HG03108 (cell line): ENCODE results near the gene GIPC2.
"Not testable (repeated sequence)": the region's sequence is repeated elsewhere in the genome, so short reads cannot be mapped to it uniquely, and the experiment has no call there.

Experiments
- ATAC-seq: cut with Tn5 transposase; IDR thresholded peaks from one replicate; pipeline ENCODE4 v1.9.1; 2021; ENCODE audit warnings: moderate library complexity; ENCODE audit not compliant: unreplicated experiment

The GIPC2 gene

DNA sequence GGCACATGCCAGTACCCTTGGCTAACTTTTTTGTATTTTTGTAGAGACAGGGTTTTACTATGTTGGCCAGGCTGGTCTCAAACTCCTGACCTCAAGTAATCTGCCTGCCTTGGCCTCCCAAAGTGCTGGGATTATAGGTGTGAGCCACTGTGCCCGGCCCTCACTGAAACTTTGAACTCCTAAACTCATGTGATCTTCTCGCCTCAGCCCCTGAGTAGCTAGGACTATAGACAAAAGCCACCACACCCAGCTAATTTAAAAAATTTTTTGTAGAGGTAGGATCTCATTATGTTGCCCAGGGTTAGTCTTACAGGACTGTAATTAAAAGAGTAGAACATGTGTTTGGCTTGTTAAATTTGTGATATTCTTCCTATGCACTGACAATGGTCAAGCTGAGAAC, 19.1 kb downstream of the GIPC2 start:
- not testable (repeated sequence) for ATAC-seq

DNA sequence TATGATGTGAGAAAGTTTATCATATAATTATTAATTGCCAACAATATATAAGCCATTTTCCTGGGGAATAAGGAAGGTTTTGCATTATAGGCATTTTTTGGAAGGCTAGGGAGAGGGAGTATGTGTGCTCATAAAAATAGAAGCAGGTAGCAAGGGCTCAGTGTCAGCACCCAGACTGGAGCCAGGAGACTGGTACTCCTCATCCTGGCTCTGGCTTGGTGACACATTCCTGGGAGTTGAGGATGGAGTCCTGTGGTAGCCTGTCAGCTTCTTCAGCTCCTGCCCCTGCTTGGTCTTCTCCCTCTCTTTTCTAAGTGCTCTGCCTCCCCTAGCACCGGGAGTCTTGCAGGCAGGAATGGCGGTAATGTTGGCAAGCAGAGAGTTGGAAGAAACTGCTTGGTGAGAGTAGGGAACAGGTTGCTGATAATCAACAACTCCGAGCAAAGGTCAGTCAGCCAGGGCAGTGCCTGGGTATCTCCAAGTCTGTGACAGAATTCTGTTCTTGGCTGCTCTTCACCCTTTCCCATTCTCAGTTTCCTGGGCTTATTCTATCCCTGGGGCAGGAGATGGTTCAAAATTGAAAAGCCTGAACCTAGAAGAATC, 23.0 kb downstream of the GIPC2 start:
- ATAC-seq: no peak

DNA sequence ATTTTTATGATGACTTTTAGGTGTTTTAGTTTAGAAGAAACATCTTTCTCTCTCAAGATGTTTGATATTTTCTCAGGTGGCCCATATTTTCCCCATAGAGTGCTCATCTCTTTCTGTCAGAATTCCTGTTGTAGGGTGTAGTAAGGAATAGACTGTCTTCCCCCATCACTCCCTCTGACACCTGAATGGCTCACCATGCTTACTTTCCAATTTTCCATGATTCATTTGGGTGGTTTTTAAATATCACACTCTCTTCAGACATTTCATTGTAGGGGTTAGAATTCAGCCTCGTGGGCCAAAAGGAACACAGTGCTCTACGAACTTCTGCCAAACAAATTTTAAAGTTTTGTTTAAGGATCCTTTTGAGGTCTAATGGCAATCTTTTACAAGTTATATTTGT, 24.0 kb downstream of the GIPC2 start:
- ATAC-seq: no peak

DNA sequence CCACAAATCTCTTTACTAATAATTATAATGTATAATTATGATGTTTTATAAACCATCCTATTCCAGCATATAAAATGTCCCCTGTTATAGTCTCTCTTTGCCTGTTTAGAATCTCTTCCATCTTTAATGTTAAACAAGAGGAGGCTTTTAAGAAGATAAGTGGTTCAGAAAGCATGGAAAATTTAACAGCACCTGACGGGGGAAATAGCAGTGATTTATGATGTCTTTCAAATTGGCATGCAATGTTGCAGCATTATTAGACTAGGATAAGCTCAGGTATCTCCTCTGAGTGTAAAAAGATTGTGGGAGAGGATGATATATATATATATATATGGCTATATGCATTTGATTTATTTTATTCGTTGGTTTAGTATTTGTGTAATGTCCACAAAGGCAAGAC, 24.4 kb downstream of the GIPC2 start:
- no peak for ATAC-seq

DNA sequence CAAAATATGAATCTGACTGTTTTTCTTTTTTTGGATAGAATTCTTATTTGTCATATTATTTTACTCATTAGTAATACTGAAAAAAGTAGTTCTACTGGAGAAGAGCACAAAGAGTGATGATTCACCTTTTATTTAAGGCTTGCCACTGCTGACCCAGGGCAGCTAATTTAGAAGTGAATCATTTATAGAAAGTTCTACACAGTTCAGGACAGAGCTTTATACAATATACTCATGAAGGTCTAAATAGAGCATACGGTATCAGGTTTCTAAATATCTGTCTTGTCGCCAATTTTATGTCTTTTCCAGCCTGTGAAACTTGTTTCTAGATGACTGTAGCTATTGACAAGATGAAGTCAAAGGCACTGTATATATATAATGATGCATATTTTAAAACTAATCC, 25.0 kb downstream of the GIPC2 start:
- no peak for ATAC-seq

DNA sequence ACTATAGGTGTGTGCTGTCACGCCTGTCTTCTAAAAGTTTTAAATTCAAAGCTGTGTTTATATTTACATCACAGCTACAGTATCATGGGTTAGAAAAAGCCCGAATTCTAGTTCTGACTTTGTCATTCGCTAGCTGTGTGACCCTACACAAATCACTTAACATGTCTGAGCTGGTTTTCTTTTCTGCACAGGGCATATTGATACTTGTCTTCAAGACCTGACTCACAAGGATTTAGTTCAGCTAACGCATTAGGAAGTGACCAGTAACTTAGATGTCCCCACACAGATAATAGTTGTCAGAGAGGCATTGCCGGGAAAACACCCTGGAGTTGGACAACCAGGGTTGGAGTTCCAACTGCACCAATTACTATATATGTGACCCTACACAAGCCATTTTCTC, 25.9 kb downstream of the GIPC2 start:
- no peak for ATAC-seq

DNA sequence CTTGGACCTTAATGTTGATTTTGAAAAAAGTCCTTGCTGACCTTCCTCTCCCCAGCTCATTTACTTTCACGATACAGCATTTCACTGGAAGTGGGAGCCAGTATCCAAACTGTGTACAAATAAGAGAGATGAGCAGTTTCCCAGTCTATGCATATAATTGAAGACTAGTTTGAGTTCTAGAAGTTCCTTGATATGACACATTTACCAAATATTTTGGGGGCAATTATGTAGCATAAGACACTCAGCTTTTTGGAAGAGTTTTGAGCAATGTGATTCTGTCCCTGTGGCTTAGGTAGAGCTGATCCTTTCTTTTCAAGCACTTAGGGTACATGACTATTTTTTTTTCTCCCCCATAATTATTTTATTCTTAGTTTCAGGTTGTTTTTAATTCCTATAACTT, 26.4 kb downstream of the GIPC2 start:
- ATAC-seq: no peak

DNA sequence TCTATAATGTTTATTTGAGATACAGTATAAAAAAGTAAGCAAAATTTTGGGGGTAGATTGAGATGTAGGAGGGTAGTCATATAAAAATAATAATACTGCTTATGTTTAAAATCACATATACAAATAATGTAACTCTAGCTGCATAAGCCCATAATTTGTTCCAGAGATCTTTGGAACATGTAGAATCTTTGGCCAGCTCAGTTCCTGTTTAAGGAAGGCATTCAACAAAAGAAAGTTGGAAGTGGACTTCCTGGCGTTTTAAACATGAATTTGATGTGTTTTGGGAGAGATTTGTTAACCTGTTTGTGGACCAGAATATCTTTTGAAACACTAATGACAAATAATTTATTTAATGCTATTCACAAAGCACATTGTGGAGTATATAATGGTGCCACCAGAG, 27.7 kb downstream of the GIPC2 start:
- no peak for ATAC-seq

DNA sequence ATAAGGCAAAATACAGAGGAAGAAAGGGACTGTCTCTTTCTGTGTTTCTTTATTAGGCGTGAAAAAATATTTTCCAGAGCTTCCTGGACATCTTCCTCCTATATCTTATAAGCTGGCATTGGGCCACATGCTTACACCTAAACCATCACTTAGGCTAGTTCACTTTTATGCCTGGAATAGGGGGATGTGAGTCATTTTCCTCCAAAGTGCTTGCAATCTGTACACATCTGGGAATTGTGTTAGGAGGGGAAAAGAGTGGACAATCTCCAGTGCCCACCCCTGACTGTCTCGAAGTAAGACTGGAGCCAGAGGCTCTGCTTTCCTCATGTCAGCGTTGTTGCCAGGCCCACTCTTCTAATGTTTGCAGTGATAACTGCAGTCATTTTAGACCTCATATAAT, 29.9 kb downstream of the GIPC2 start:
- no peak for ATAC-seq

DNA sequence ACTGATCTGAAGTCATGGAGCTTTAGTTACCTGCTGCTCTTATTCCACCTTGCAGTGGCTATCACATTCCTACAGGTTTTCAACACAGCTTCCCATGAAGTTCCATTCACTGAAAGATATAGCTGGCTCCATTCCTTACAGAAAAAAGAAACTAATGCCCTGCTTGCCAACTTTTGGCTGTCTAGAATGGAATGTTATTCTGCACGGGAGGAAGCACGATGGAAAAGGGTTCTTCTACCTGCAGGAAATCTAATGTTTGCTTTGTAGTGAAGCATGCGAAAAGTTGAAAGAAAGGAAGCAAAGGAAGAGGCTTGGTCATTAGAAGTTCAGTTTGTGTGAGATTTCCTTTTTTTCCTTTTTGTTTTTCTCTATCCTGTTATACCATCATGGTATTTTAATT, 32.6 kb downstream of the GIPC2 start:
- no peak for ATAC-seq

DNA sequence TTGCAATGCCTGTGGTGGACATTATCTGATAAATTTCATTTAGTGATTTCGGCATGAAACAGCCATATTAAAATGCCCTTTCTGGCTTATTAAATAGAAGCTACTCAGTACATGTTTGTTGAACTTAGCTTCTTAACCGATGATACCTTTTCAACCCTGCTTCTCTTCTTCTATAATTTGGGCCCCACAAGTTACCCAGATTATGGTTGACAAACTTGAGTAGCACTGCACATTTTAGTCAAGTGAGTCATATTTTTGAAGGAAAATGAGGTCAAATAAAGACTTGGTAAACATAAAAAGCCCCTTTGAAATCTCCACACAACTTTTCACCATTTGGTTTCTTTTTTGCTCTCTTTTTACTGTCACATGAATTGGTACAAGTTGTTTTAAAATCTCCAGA, 33.8 kb downstream of the GIPC2 start:
- no peak for ATAC-seq

DNA sequence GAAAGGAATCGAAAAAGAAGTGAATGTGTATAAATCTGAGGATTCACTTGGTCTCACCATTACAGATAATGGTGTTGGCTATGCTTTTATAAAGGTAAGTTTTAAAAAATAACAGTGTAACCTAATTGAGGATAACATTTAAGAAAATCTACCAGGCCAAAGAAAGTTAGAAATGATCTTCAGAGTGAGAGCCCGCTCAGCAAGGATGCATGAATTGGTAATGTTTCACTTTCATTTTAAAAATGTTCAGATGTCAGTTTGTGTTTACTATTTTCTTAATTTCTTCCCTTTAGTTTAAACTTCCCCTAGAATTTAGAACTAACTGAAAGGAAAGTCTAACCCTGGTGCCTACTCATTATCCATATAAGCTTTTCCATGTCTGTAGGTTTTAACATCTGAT, 35.0 kb downstream of the GIPC2 start:
- ATAC-seq: no peak

DNA sequence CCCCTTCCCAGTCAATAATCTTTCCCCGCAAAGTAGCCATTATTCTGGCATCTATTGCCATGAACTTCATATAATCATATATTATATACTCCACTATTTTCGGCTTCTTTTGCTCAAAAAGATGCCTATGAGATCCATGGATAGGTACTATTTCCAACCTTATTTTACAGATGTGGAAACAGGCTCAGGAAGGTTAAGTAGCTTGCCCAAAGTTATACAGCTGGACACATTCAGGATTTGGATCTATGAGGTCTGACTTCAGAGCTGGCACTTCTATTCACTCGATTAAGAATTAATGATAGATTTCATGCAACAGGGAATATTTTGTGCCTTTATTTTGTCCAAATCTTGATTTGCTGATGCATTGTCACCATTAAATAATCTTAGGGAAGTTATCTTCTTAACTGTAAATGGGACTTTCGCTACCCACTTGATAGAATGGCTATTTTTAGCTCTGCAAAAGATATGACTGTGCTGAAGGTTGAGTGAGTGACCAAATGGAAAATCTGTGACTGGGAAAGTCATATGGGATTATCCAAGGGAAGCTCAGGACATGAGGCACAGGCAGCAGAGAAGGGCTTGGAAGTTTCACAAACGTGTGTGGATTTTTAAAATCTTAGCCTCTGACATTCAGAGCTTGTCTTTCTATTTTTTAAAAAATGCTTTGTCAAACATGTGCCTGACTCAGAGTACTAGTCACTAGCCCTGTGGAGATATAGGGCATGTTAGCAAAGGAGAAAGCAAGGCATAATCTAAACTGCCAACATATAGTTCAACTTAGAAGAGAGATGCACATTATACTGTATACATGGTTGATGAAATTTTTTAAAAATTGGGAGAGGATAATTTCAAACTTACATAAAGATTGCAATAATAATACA, 36.5 kb downstream of the GIPC2 start:
- no peak for ATAC-seq

DNA sequence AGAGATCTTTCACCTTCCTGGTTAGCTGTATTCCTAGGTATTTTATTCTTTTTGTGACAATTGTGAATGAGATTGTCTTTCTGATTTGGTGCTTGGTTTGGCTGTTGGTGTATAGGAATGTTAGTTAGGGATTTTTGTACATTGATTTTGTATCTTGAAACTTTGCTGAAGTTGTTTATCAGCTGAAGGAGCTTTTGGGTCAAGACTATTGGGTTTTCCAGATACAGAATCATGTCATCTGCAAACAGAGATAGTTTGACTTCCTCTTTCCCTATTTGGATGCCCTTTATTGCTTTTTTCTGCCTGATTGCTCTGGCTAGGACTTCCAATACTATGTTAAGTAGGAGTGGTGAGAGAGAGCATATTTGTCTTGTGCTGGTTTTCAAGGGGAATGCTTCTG, 38.9 kb downstream of the GIPC2 start:
- ATAC-seq: not testable (repeated sequence)

DNA sequence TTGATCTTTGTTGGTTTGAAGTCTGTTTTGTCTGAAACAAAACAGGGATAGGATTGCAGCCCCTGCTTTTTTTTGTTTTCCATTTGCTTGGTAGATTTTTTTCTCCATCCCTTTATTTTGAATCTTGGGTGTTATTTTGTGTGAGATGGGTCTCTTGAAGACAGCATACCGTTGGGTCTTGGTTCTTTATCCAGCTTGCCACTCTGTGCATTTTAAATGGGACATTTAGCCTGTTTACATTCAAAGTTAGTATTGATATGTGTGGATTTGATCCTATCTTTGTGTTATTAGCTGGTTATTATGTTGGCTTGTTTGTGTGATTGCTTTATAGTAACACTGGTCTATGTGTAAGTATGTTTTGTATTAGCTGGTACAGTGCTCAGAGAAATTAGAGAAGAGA, 40.9 kb downstream of the GIPC2 start:
- ATAC-seq: no peak

DNA sequence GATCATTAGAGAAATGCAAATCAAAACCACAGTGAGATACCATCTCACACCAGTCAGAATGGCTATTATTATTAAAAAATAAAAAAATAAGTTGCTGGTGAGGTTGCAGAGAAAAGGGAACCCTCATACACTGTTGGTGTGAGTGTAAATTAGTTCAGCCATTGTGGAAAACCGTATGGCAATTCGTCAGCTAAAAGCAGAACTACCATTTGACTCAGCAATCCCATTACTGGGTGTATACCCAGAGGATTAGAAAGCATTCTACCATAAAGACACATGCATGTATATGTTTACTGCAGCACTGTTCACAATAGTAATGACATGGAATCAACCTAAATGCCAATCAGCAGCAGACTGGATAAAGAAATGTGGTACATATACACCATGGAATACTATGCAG, 42.2 kb downstream of the GIPC2 start:
- no peak for ATAC-seq

DNA sequence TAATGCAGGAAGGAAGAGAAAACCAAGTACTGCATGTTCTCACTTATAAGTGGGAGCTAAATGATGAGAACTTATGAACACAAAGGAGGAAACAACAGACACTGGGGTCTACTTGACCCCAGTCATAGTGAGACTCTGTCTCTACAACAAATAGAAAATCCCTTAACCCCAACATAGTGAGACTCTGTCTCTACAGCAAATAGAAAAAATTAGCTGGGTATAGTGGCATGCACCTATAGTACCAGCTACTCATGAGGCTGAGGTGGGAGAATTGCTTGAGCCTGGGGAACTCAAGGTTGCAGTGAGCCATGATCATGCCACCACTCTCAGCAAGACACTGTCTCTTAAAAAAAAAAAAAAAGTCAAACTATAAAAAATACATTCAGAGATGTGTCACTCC, 42.7 kb downstream of the GIPC2 start:
- ATAC-seq: no peak

DNA sequence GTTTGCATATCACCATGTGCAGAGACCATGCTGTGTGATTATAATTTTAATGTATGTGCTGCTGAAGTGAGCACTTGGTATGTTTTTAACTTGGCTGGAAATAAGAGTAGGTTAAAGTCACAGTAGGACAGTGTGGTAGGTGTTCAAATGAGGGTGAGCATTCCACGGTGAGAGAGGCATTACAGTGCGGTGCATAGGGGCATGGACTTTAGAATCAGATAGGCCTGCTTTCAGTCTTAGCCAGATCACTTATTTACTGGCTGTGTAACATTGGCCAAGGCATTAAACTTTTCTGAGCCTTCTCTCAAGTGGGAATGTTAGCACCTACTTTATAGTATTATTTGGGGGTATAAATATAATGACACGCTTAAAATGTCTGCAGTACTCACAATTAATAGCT, 43.2 kb downstream of the GIPC2 start:
- no peak for ATAC-seq

DNA sequence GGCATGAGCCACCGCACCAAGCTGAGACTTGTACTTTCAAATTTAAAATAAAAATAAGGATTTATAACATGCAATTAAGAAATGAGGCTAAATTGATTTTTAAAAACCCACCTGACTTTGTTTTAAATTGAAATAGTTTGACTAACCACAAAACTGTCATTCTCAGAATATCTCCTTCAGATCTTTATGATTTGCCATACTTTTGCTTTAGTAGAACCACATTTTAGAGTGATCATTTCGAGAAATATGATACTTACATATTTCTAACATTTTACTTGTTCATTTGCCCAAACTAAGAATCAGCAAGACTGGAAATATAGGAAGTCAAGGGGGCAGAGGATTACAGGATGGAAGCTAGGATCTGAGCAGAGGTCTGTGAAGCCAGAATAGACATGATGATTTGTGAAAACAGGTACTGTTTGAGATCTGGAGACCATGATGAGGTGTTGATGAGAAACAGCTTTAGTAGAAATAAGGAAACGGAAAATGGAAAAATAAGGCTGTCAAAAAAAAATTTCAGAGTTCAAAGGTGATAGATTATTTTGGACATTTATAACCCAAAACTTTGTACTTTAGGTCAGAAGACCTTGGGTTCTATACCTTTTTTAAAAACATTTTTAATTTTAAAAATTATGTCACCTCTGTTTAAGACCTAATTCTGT, 44.8 kb downstream of the GIPC2 start:
- ATAC-seq: no peak

DNA sequence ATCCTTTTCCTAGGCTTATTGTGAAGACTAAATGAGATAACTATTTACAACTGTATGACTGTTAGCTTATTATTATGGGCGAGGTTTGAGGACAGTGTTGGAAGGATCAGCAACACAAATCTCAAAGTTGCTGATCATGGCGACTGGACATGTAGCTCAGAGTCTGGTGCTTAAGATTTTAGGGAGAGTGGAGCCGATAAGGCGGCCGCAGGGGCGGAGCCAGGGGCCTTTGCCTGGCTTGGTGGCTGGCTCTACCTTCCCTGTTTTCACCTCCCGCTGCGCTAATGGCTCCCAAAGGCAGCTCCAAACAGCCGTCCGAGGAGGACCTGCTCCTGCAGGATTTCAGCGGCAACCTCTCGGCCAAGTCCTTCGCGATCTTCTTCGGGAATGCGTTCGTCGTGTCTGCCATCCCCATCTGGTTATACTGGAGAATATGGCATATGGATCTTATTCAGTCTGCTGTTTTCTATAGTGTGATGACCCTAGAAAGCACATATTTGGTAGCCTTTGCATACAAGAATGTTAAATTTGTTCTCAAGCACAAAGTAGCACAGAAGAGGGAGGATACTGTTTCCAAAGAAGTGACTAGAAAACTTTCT, 45.5 kb downstream of the GIPC2 start:
- no peak for ATAC-seq

DNA sequence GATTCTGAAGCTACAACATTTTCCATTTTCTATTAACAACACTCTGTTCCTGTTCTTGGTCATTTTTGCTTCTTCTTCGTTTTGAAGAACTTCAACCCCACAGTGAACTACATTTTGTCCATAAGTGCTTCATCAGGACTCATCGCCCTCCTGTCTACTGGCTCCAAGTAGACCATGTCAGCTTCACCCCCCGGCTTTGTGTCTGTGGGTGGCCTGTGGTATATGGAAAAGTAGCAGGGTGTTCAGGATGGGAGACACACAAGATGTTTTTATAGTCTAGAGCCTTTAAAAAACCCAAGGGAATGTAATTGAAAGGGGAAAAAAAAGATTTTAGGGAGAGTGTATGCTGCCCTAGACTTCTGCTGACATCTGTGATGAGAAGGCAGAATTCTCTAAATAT, 46.1 kb downstream of the GIPC2 start:
- ATAC-seq: no peak

DNA sequence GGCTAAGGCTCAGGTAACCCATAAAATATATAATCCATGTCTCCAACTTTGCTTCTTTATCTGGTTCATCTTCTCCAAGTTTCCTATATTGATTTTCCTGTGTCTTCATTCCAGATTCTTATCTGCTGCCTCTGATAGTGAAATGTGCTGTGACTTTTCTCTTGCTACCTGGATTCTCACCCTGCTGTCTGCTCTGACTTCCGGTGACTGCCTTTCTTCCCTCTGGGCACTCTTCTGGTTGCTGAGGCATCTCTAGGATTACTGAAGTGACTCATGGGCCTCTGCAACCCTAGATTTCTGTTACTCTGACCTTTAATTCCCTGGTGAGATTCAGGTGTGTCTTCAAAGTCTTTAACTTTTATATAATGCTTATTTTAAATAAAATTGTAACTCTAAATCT, 46.9 kb downstream of the GIPC2 start:
- ATAC-seq: no peak
